Loucy (cell line): ENCODE measurements around the gene STAB2.

ENCODE experiments used
- H2AFZ ChIP-seq: fragments of 200-600 bp; sonication (generic); 2 replicates; pipeline ENCODE4 v1.6.0; 2016; ENCODE audit warnings: antibody characterized with exemption, mild to moderate bottlenecking, low read length, moderate library complexity
- H3F3A ChIP-seq: fragments of 200-600 bp; 2 replicates; pipeline ENCODE4 v1.6.0; 2016; ENCODE audit warnings: antibody characterized with exemption, low read depth, mild to moderate bottlenecking
- H3K27me3 ChIP-seq: fragments of 200-600 bp; sonication (generic); 2 replicates; pipeline ENCODE4 v1.6.1; 2014; ENCODE audit warnings: low read length, mild to moderate bottlenecking; ENCODE audit not compliant: insufficient read depth, poor library complexity, severe bottlenecking
- H3K36me3 ChIP-seq: fragments of 200-600 bp; sonication (generic); 2 replicates; pipeline ENCODE4 v1.6.1; 2016; ENCODE audit warnings: low read length; ENCODE audit not compliant: insufficient read depth
- H3K4me1 ChIP-seq: fragments of 200-600 bp; sonication (generic); 2 replicates; pipeline ENCODE4 v1.5.1; 2014; ENCODE audit warnings: low read length, mild to moderate bottlenecking; ENCODE audit not compliant: insufficient read depth, poor library complexity, severe bottlenecking
- H3K4me2 ChIP-seq: fragments of 200-600 bp; sonication (generic); 2 replicates; pipeline ENCODE4 v1.6.0; 2014; ENCODE audit warnings: antibody characterized with exemption, low read length, low read depth, mild to moderate bottlenecking; ENCODE audit not compliant: poor library complexity, severe bottlenecking
- H3K4me3 ChIP-seq: fragments of 200-600 bp; sonication (generic); 2 replicates; pipeline ENCODE4 v1.5.1; 2014; ENCODE audit warnings: low read length, mild to moderate bottlenecking, mixed read lengths; ENCODE audit not compliant: poor library complexity, severe bottlenecking
- H3K79me2 ChIP-seq: fragments of 200-600 bp; sonication (generic); 2 replicates; pipeline ENCODE4 v1.6.1; 2014; ENCODE audit warnings: low read length; ENCODE audit not compliant: insufficient read depth
- H3K9ac ChIP-seq: fragments of 200-600 bp; sonication (generic); 2 replicates; pipeline ENCODE4 v1.6.0; 2014; ENCODE audit warnings: mild to moderate bottlenecking, low read depth, low read length, moderate library complexity; ENCODE audit not compliant: poor library complexity, severe bottlenecking
- H3K9me2 ChIP-seq: fragments of 200-600 bp; sonication (generic); replicated peaks from 2 replicates; pipeline ENCODE4 v1.6.1; 2016; ENCODE audit warnings: low read depth, low read length, mixed read lengths
- H3K9me3 ChIP-seq: fragments of 200-600 bp; sonication (generic); 2 replicates; pipeline ENCODE4 v1.6.1; 2014; ENCODE audit warnings: mild to moderate bottlenecking, antibody characterized with exemption, low read length, low read depth; ENCODE audit not compliant: insufficient read depth
- H4K20me1 ChIP-seq: fragments of 200-600 bp; sonication (generic); 2 replicates; pipeline ENCODE4 v1.6.0; 2014; ENCODE audit warnings: antibody characterized with exemption, low read length, mild to moderate bottlenecking; ENCODE audit not compliant: insufficient read depth, poor library complexity, severe bottlenecking
- CTCF ChIP-seq: fragments of 200-600 bp; sonication (generic); conservative IDR thresholded peaks from 2 replicates; pipeline ENCODE4 v1.5.1; 2014; ENCODE audit warnings: mild to moderate bottlenecking, antibody characterized with exemption, low read length
- EZH2phosphoT487 ChIP-seq: fragments of 200-600 bp; IDR thresholded peaks from 2 replicates; pipeline ENCODE4 v1.6.1; 2018; ENCODE audit warnings: antibody characterized with exemption, mild to moderate bottlenecking, moderate library complexity, borderline replicate concordance

The STAB2 gene

GRCh38 chr12:103673891-103674375 is 86.9 kb downstream of the STAB2 start:
- H3K9ac ChIP-seq = no peak overlapping the region
- H3K9me3 ChIP-seq = no peaks in the 10 kb centered on the region
- H3F3A ChIP-seq = no peaks in the 10 kb centered on the region
- H3K27me3 ChIP-seq = no peaks in the 10 kb centered on the region
- H3K9me2 ChIP-seq = no peaks in the 10 kb centered on the region
- no peak overlapping the region for H3K4me3 ChIP-seq
- no peak overlapping the region for H2AFZ ChIP-seq
- H3K4me1 ChIP-seq = no peaks in the 10 kb centered on the region
- H3K79me2 ChIP-seq = no peaks in the 10 kb centered on the region
- no peaks in the 10 kb centered on the region for H4K20me1 ChIP-seq
- TF ChIP-seq CTCF (no peak), EZH2phosphoT487 (no peak)
- no peaks in the 10 kb centered on the region for H3K36me3 ChIP-seq
- H3K4me2 ChIP-seq = no peak overlapping the region

GRCh38 chr12:103676893-103677292 is 89.8 kb downstream of the STAB2 start:
- no peak overlapping the region for H3K4me2 ChIP-seq
- H3K9me2 ChIP-seq = no peaks in the 10 kb centered on the region
- H3K36me3 ChIP-seq = no peaks in the 10 kb centered on the region
- H4K20me1 ChIP-seq = no peaks in the 10 kb centered on the region
- no peaks in the 10 kb centered on the region for H3K4me1 ChIP-seq
- no peaks in the 10 kb centered on the region for H3K79me2 ChIP-seq
- TF ChIP-seq EZH2phosphoT487 (no peak), CTCF (no peak)
- no peaks in the 10 kb centered on the region for H3K9me3 ChIP-seq
- no peak overlapping the region for H3K4me3 ChIP-seq
- H2AFZ ChIP-seq = no peak overlapping the region
- no peak overlapping the region for H3K9ac ChIP-seq
- no peaks in the 10 kb centered on the region for H3F3A ChIP-seq
- H3K27me3 ChIP-seq = no peaks in the 10 kb centered on the region

- no peaks in the 10 kb centered on the region for H3F3A ChIP-seq
- no peaks in the 10 kb centered on the region for H4K20me1 ChIP-seq
- H3K9me3 ChIP-seq = no peaks in the 10 kb centered on the region
- H3K4me2 ChIP-seq = no peak overlapping the region
- H3K36me3 ChIP-seq = no peaks in the 10 kb centered on the region
- H2AFZ ChIP-seq = no peak overlapping the region
- H3K79me2 ChIP-seq = no peaks in the 10 kb centered on the region
- H3K27me3 ChIP-seq = no peaks in the 10 kb centered on the region
- no peaks in the 10 kb centered on the region for H3K4me1 ChIP-seq
- no peak overlapping the region for H3K9ac ChIP-seq
- no peak overlapping the region for H3K4me3 ChIP-seq
- TF ChIP-seq CTCF (no peak), EZH2phosphoT487 (no peak)
- no peaks in the 10 kb centered on the region for H3K9me2 ChIP-seq
These were observed 90.3 kb downstream of the STAB2 start for GRCh38 chr12:103677341-103677740.
